Measurements from ENCODE around the gene BTBD9. TPM values are rescaled to one million over a fixed set of nuclear protein-coding genes. Genes with fewer than 3 reads are reported as not detected.

BTBD9 gene
- total and polyA plus RNA-seq, 9 of the 15 experiments (the other 6 are each of a cell fraction or from before 2014, with no cell fraction given), result 0.08 to 1.6 (median 0.58) TPM

DNA sequence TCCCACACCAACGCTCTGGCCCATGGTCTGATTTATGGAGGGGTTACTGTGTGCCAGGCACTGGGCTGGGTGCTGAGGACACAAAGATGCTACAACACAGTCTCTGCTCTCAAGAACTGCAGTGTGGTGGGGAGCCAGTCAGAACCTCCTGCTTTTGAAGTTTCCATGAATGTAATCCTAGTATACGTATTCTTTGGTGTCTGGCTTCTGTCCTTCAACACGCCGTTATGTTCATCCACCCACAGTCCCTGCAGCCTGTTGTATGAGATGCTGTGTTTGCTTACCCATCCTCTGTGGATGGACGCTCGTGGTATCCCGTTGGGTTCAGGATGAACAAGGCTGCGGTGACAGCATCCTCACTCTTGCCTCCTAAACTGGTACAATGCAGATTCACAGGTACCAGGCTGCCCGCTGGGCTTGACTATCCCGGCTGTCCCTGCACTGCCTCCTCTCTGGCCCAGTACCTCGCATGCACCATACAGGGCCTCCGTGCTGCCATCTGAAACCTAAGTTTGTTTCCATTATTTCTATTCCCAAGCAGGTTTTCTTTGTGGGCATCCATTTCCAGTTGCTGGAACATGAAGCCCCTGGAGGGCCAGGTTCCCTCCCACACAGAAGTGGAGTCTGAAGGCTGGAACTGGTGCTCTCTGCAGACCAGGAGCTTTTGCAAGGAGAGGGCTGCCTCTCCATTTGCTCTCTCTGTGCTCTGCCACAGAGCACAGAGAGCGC is 455.7 kb downstream of the BTBD9 start (continued):
- no peak for TF ChIP-seq CEBPG (CRISPR knock-in tag; IDR thresholded peaks at IDR 0.05)
- no peak for TF ChIP-seq CEBPG (tag; conservative IDR thresholded peaks at IDR 0.05 in 1 of 2, IDR thresholded peaks at IDR 0.05 in 1 of 2)
- no peak for TF ChIP-seq SRSF9 (IDR thresholded peaks at IDR 0.05; ENCODE audit: borderline replicate concordance, low read depth, low read length)
- TF ChIP-seq HMGN3 (IDR thresholded peaks at IDR 0.05; ENCODE audit: borderline replicate concordance, extremely low read depth, insufficient read length, low read depth, low read length), result no peak

DNA sequence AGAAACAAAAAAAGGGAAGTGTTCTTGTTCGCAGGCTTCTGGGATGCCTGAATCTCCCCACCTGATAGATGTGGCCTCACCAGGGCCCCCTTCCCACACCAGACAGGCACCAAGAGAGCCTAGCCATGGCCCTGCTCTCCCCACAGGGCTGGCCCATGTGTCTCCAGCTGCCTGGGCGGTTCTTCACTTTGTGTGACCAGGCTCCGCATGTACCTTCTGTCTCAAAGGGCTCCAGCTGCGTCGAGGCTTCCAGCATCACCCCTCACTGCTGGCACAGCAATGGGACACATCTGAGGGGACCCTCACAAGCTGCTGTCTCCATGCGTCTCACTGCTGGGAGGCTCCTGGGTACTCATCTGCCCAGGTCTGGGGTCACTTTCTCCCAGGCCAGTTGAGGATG is 457.3 kb downstream of the BTBD9 start:
- Histone ChIP-seq H3K4me1 (replicated peaks in 1 of 2; ENCODE audit: control insufficient read depth in 2 of 2, insufficient read depth in 2 of 2, low read length in 2 of 2) (no peaks in the 10 kb centered on the region), H3K79me2 (ENCODE audit: control insufficient read depth, insufficient read depth, low read length) (no peaks in the 10 kb centered on the region), H4K20me1 (replicated peaks; ENCODE audit: control insufficient read depth, insufficient read depth, low read length) (peaks cover 9% of the 10 kb centered on the region; the same call in 1 of the 2 replicates), H3K27me3 (ENCODE audit: control insufficient read depth in 2 of 2, insufficient read depth in 2 of 2, low read length in 2 of 2) (peaks cover 45 to 67% of the 10 kb centered on the region in 2 experiments), H3K4me3 (no peak overlapping the region), H3K4me2 (ENCODE audit: insufficient read depth, low read length) (no peak overlapping the region), H3K9me1 (ENCODE audit: control insufficient read depth, insufficient read depth, low read length) (no peaks in the 10 kb centered on the region), H3K27ac (ENCODE audit: extremely low read depth, low read depth, low read length) (no peak overlapping the region), H2AFZ (ENCODE audit: low read depth, low read length) (no peak overlapping the region), H3K9ac (ENCODE audit: insufficient read depth in 1 of 2, low read depth in 2 of 2, low read length in 2 of 2) (no peak overlapping the region), H3K36me3 (ENCODE audit: control insufficient read depth, insufficient read depth, low read length) (no peaks in the 10 kb centered on the region), H3K9me3 (replicated peaks; ENCODE audit: control insufficient read depth, insufficient read depth, low read depth, low read length) (no peaks in the 10 kb centered on the region)
- FAIRE-seq (no peak), DNase-seq (ENCODE audit: extremely low read depth in 1 of 4, low spot score in 3 of 4) (no peak), ATAC-seq (no peak)
- WGBS (ENCODE audit: insufficient coverage, low coverage, missing lambda C conversion rate), result 8% methylated on average over 6 of the region's 6 CpGs
- in situ Hi-C loops (cut with MboI), result no loop called here
- intact Hi-C loops (cut with micrococcal nuclease), result no loop called here
- no TSS peak for BruUV-seq (replicated peaks)
- CTCF ChIA-PET (ENCODE audit: low intra/inter-chr PET ratio), result no interaction called here
- POLR2A ChIA-PET, result no interaction called here
- no peak for TF ChIP-seq KDM4B (IDR thresholded peaks at IDR 0.05; ENCODE audit: borderline replicate concordance in 2 of 2, low read depth in 1 of 2)
- TF ChIP-seq STAG1 (CRISPR knock-in tag; IDR thresholded peaks at IDR 0.05; ENCODE audit: borderline replicate concordance), result no peak
- TF ChIP-seq, protein P1, sequence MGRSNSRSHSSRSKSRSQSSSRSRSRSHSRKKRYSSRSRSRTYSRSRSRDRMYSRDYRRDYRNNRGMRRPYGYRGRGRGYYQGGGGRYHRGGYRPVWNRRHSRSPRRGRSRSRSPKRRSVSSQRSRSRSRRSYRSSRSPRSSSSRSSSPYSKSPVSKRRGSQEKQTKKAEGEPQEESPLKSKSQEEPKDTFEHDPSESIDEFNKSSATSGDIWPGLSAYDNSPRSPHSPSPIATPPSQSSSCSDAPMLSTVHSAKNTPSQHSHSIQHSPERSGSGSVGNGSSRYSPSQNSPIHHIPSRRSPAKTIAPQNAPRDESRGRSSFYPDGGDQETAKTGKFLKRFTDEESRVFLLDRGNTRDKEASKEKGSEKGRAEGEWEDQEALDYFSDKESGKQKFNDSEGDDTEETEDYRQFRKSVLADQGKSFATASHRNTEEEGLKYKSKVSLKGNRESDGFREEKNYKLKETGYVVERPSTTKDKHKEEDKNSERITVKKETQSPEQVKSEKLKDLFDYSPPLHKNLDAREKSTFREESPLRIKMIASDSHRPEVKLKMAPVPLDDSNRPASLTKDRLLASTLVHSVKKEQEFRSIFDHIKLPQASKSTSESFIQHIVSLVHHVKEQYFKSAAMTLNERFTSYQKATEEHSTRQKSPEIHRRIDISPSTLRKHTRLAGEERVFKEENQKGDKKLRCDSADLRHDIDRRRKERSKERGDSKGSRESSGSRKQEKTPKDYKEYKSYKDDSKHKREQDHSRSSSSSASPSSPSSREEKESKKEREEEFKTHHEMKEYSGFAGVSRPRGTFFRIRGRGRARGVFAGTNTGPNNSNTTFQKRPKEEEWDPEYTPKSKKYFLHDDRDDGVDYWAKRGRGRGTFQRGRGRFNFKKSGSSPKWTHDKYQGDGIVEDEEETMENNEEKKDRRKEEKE (IDR thresholded peaks at IDR 0.05; ENCODE audit: borderline replicate concordance in 1 of 2, control insufficient read depth in 1 of 2, low read depth in 2 of 2, low read length in 1 of 2), result no peak
- TF ChIP-seq, protein P2, sequence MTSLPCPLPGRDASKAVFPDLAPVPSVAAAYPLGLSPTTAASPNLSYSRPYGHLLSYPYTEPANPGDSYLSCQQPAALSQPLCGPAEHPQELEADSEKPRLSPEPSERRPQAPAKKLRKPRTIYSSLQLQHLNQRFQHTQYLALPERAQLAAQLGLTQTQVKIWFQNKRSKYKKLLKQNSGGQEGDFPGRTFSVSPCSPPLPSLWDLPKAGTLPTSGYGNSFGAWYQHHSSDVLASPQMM (CRISPR knock-in tag; IDR thresholded peaks at IDR 0.05), result no peak
- TF ChIP-seq, protein P3, sequence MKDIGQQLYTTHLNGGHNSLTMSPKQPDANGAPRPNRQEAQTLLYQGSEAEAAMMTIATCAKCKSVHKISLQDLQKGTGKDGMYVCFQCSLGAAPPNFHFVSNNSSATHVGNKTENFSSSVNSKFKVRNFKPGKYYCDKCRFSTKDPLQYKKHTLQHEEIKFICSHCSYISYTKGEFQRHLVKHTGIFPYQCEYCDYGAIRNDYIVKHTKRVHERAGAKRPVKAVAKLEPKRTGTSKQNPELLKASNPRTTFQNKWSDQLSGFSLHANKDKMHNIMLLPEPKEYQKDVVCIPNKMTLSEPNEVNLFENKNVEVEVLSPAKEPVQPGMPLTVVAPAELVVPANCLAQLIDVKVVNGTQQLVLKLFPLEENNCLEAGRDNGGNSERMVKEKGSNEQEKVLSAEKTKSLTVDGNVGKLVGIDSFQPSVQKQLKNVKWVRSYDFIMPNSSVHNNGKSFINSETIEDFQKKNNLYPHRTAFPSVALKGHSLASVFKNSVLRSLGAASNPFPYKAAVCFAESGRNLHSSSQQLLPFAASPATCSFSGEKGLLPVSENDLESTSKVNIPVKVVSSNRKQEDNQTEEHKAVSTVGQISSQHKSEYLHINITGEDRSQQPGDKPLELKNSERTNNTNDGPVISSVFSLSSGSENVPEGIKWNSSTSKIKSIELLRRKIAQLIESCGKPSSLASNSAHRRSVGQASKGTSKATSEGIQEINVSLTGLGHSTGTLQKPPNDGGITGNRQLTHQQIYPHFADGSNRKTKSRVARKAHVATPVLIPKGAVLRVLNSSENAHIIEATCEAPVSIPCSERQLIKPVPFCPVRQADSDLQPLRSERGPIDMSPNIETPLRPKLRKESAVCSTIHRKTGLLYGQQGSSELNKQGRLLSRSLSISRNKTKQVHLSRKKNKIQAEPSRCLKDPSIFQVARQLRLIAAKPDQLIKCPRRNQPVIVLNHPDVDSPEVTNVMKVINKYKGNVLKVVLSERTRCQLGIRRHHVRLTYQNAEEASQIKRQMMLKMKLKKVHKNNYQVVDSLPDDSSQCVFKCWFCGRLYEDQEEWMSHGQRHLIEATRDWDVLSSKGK (CRISPR knock-in tag; IDR thresholded peaks at IDR 0.05), result no peak
- TF ChIP-seq FIP1L1 (IDR thresholded peaks at IDR 0.05; ENCODE audit: low read depth, low read length, poor library complexity, severe bottlenecking), result no peak
- no peak for TF ChIP-seq E2F3 (CRISPR knock-in tag; IDR thresholded peaks at IDR 0.05)
- TF ChIP-seq PRPF4 (IDR thresholded peaks at IDR 0.05; ENCODE audit: insufficient read depth, low read depth, low read length, poor library complexity, severe bottlenecking), result no peak
